ENCODE measurements around the gene EIF4E2.

EIF4E2 gene

GRCh38 chr2:232598293-232598692 is 47.8 kb downstream of the EIF4E2 start:
- DNase-seq (ENCODE audit: low read depth), result no peak
- H3K4me3 ChIP-seq (ENCODE audit: low read depth, low read length), result no peak overlapping the region
- TF ChIP-seq, protein P1, sequence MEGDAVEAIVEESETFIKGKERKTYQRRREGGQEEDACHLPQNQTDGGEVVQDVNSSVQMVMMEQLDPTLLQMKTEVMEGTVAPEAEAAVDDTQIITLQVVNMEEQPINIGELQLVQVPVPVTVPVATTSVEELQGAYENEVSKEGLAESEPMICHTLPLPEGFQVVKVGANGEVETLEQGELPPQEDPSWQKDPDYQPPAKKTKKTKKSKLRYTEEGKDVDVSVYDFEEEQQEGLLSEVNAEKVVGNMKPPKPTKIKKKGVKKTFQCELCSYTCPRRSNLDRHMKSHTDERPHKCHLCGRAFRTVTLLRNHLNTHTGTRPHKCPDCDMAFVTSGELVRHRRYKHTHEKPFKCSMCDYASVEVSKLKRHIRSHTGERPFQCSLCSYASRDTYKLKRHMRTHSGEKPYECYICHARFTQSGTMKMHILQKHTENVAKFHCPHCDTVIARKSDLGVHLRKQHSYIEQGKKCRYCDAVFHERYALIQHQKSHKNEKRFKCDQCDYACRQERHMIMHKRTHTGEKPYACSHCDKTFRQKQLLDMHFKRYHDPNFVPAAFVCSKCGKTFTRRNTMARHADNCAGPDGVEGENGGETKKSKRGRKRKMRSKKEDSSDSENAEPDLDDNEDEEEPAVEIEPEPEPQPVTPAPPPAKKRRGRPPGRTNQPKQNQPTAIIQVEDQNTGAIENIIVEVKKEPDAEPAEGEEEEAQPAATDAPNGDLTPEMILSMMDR (conservative IDR thresholded peaks at IDR 0.05; ENCODE audit: low read depth, low read length), result no peak

GRCh38 chr2:232600053-232600773 is 49.7 kb downstream of the EIF4E2 start:
- DNase-seq (ENCODE audit: low read depth), result no peak
- TF ChIP-seq, protein P1 (conservative IDR thresholded peaks at IDR 0.05; ENCODE audit: low read depth, low read length), result no peak
- H3K4me3 ChIP-seq (ENCODE audit: low read depth, low read length), result no peak overlapping the region

DNA sequence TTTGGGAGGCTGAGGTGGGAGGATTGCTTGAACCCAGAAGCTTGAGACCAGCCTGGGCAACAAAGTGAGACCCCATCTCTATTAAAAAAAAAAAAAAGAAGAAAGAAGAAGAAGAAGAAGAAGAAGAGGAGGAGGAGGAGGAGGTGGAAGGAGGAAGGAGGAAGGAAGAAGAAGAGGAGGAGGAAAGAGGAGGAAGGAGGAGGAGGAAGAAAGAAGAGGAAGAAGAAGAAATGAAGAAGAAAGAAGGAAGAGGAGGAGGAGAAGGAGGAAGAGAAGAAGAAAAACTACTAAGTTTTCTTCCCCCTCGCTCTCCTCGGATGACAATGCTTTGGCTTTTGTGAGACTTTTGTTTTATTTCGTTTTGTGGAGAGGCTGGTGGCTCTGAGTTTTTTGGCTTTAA is 52.8 kb downstream of the EIF4E2 start:
- no peak for DNase-seq (ENCODE audit: low read depth)
- TF ChIP-seq, protein P1 (conservative IDR thresholded peaks at IDR 0.05; ENCODE audit: low read depth, low read length), result no peak
- H3K4me3 ChIP-seq (ENCODE audit: low read depth, low read length), result no peak overlapping the region

GRCh38 chr2:232604535-232604934 is 54.0 kb downstream of the EIF4E2 start:
- H3K4me3 ChIP-seq (ENCODE audit: low read depth, low read length), result no peak overlapping the region
- DNase-seq (ENCODE audit: low read depth), result no peak
- TF ChIP-seq, protein P1 (conservative IDR thresholded peaks at IDR 0.05; ENCODE audit: low read depth, low read length), result no peak

DNA sequence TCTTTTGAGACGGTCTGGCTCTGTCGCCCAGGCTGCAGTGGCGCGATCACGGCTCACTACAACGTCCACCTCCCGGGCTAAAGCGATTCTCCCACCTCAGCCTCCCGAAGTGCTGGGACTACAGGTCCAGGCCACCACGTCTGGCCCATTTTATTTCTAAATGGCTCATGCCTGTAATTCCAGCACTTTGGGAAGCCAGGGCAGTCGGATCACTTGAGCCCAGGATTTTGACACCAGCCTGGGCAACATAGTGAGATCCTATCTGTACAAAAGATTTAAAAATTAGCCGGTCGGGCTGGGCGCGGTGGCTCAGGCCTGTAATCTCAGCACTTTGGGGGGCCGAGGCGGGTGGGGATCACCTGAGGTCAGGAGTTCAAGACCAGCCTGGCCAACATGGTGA is 56.5 kb downstream of the EIF4E2 start:
- TF ChIP-seq, protein P1 (conservative IDR thresholded peaks at IDR 0.05; ENCODE audit: low read depth, low read length), result no peak
- no peak for DNase-seq (ENCODE audit: low read depth)
- no peak overlapping the region for H3K4me3 ChIP-seq (ENCODE audit: low read depth, low read length)

DNA sequence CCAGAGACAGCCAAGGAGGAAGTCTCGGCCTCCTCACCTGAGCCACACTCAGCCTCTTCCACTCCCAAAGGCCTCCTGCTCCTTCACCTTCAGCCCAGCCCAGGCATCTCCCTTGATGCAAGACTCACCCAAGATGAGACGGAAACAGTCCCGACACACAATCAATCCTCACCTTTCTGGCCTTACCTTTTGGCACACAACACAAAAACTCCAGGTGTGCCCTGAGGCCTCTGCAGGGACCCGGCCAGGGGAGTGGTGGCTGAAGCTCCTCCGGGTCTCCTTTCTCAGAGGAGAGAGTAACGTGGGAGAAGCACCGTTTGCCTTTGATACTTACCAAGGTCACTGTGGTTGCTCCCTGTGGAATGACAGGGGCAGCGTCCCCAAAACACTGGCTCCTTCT is 59.1 kb downstream of the EIF4E2 start:
- TF ChIP-seq, protein P1 (conservative IDR thresholded peaks at IDR 0.05; ENCODE audit: low read depth, low read length), result no peak
- DNase-seq (ENCODE audit: low read depth), result no peak
- H3K4me3 ChIP-seq (ENCODE audit: low read depth, low read length), result no peak overlapping the region

DNA sequence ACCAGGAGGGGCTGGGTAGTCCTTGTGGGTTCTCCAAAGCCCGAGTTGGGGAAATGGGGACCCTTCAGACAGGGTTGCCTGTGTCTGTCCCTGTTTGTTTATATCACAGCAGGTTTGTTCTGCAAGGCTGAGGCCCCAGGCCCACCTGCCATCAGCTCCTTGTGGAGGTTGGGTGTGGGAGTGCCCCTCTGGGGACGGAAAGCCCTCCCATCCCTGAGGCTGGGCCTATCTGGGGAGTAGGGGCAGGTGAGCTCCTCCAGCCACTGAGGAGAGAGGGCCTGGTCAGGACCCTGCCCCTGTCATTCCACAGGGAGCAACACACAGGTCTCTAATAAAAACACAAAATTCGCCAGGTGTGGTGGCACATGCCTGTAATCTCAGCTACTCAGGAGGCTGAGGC is 59.6 kb downstream of the EIF4E2 start:
- DNase-seq (ENCODE audit: low read depth), result no peak
- TF ChIP-seq, protein P1 (conservative IDR thresholded peaks at IDR 0.05; ENCODE audit: low read depth, low read length), result no peak

More for the DNA sequence above, 59.6 kb downstream of the EIF4E2 start:
- H3K4me3 ChIP-seq (ENCODE audit: low read depth, low read length), result no peak overlapping the region

Measured in choroid plexus epithelial cell (primary cell).